ENCODE data around the gene ZFAND2A.

ZFAND2A gene

DNA sequence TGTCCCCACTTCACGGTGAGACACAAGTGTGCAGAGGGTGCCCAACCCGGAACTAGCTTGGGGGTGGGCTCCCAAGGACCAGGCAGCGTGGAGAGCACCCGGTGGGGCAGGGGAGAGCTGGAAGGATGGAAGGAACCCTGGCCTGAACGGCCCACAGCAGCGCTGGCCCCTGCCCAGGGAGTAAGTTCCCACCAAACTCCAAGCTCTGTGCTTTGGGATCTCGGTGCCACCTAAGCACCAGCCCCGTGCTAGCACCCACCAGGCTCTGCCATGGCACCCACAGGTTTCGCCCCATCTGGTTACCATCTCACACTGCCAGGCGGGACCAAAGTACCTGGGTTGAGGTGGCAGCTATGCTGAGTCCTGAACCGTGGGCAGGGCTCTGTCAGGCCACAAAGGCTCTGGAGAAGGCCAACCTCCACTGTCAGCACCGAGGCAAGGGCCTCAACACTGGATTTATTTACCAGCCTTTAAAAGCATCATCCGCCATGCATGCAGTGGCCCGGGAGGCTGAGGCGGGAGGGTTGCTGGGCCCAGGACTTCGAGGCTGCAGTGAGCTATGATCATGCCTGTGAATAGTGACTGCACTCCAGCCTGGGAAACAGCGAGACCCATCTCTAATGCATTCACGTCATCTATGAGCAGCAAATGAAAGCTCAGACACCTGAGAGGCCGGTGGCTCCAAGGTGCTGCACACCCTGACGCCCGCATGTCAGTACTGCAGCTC lies 56.0 kb downstream of the ZFAND2A start:
- H3K4me3 ChIP-seq (ENCODE audit: low read depth, low read length) = no peak overlapping the region
- TF ChIP-seq CTCF (IDR thresholded peaks at IDR 0.05; ENCODE audit: low read depth, low read length) = no peak

DNA sequence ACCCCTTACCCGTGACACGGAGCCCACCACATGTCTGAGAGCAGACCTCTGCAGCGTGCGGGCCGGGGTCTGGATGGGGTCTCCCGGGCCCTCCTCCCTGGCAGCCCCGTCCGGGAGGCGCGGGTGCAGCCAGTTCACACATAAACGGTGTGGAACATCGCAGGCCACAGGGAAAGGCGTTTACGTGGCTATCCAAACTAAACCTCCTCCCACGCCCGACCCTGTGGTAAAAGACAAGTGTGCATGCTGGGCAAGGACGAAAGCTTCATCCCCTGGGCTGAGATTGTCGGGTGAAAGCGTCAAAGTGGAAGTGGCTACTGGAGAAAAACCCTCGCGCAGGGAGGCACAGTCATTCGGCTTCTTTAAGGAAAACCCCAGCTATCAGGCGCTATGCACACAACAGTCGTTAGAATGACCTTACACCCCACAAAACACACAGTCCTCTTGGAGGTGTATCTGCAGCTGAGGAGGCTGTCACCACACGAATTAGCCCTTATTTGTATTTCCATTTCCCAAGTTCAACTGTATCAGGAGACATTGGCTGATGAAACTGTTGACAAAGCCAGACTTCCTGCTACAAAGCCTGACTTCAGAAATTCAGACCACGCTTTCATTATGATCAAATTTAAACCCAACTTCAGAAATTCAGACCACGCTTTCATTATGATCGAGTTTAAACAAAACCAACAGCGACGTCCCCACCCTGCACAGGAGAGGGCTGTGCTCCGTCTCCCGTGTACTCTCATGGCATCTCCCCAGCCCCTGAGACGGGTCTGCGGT lies 56.8 kb downstream of the ZFAND2A start:
- no peak for TF ChIP-seq CTCF (IDR thresholded peaks at IDR 0.05; ENCODE audit: low read depth, low read length)
- H3K4me3 ChIP-seq (ENCODE audit: low read depth, low read length) = no peak overlapping the region
